ENCODE measurements around the gene WDR33.
"Not testable (repeated sequence)": the region's sequence is repeated elsewhere in the genome, so short reads cannot be mapped to it uniquely, and the experiment has no call there.

The WDR33 gene

GRCh38 chr2:127786048-127786809 lies 24.7 kb downstream of the WDR33 start:
- H3K4me3 ChIP-seq (ENCODE audit: low read length), result no peak overlapping the region
- H3K4me1 ChIP-seq (ENCODE audit: control insufficient read depth, insufficient read depth, low read length), result no peaks in the 10 kb centered on the region
- H3K36me3 ChIP-seq (ENCODE audit: control insufficient read depth, insufficient read depth, low read length), result no peaks in the 10 kb centered on the region
- no peak overlapping the region for H3K27ac ChIP-seq (ENCODE audit: low read length)
- WGBS (ENCODE audit: insufficient coverage, insufficient read length), result no CpG with 5 or more reads among the region's 6 CpGs
- DNase-seq (ENCODE audit: low read depth, low spot score), result no peak
- H3K9me3 ChIP-seq (ENCODE audit: control insufficient read depth, insufficient read depth, low read length), result no peaks in the 10 kb centered on the region
- no peaks in the 10 kb centered on the region for H3K27me3 ChIP-seq (ENCODE audit: control insufficient read depth, insufficient read depth, low read length)

GRCh38 chr2:127784965-127785518 lies 25.9 kb downstream of the WDR33 start:
- H3K27me3 ChIP-seq (ENCODE audit: control insufficient read depth, insufficient read depth, low read length), result no peaks in the 10 kb centered on the region
- no peaks in the 10 kb centered on the region for H3K36me3 ChIP-seq (ENCODE audit: control insufficient read depth, insufficient read depth, low read length)
- H3K27ac ChIP-seq (ENCODE audit: low read length), result no peak overlapping the region
- WGBS (ENCODE audit: insufficient coverage, insufficient read length), result no CpG with 5 or more reads among the region's 2 CpGs
- no peaks in the 10 kb centered on the region for H3K4me1 ChIP-seq (ENCODE audit: control insufficient read depth, insufficient read depth, low read length)
- no peak overlapping the region for H3K4me3 ChIP-seq (ENCODE audit: low read length)
- no peak for DNase-seq (ENCODE audit: low read depth, low spot score)
- H3K9me3 ChIP-seq (ENCODE audit: control insufficient read depth, insufficient read depth, low read length), result no peaks in the 10 kb centered on the region

GRCh38 chr2:127783101-127783500 lies 27.9 kb downstream of the WDR33 start:
- Histone ChIP-seq H3K27me3 (ENCODE audit: control insufficient read depth, insufficient read depth, low read length) (no peaks in the 10 kb centered on the region), H3K4me3 (ENCODE audit: low read length) (no peak overlapping the region), H3K27ac (ENCODE audit: low read length) (no peak overlapping the region), H3K9me3 (ENCODE audit: control insufficient read depth, insufficient read depth, low read length) (no peaks in the 10 kb centered on the region), H3K36me3 (ENCODE audit: control insufficient read depth, insufficient read depth, low read length) (no peaks in the 10 kb centered on the region), H3K4me1 (ENCODE audit: control insufficient read depth, insufficient read depth, low read length) (no peaks in the 10 kb centered on the region)
- DNase-seq (ENCODE audit: low read depth, low spot score), result no peak

- no CpG with 5 or more reads among the region's 2 CpGs for WGBS (ENCODE audit: insufficient coverage, insufficient read length)
- H3K4me1 ChIP-seq (ENCODE audit: control insufficient read depth, insufficient read depth, low read length), result peaks cover 4% of the 10 kb centered on the region
- no peaks in the 10 kb centered on the region for H3K9me3 ChIP-seq (ENCODE audit: control insufficient read depth, insufficient read depth, low read length)
- H3K4me3 ChIP-seq (ENCODE audit: low read length), result no peak overlapping the region
- no peak for DNase-seq (ENCODE audit: low read depth, low spot score)
- H3K36me3 ChIP-seq (ENCODE audit: control insufficient read depth, insufficient read depth, low read length), result no peaks in the 10 kb centered on the region
- no peaks in the 10 kb centered on the region for H3K27me3 ChIP-seq (ENCODE audit: control insufficient read depth, insufficient read depth, low read length)
- H3K27ac ChIP-seq (ENCODE audit: low read length), result no peak overlapping the region
Measured at GRCh38 chr2:127778850-127779249, 32.1 kb downstream of the WDR33 start.

- H3K27ac ChIP-seq (ENCODE audit: low read length), result no peak overlapping the region
- H3K9me3 ChIP-seq (ENCODE audit: control insufficient read depth, insufficient read depth, low read length), result no peaks in the 10 kb centered on the region
- no peak overlapping the region for H3K4me3 ChIP-seq (ENCODE audit: low read length)
- peaks cover 4% of the 10 kb centered on the region for H3K4me1 ChIP-seq (ENCODE audit: control insufficient read depth, insufficient read depth, low read length)
- no CpG with 5 or more reads among the region's 2 CpGs for WGBS (ENCODE audit: insufficient coverage, insufficient read length)
- H3K36me3 ChIP-seq (ENCODE audit: control insufficient read depth, insufficient read depth, low read length), result no peaks in the 10 kb centered on the region
- no peaks in the 10 kb centered on the region for H3K27me3 ChIP-seq (ENCODE audit: control insufficient read depth, insufficient read depth, low read length)
- DNase-seq (ENCODE audit: low read depth, low spot score), result no peak
Measured at GRCh38 chr2:127778447-127778846, 32.5 kb downstream of the WDR33 start.

GRCh38 chr2:127776122-127776780 lies 34.7 kb downstream of the WDR33 start:
- H3K27me3 ChIP-seq (ENCODE audit: control insufficient read depth, insufficient read depth, low read length), result no peaks in the 10 kb centered on the region
- H3K36me3 ChIP-seq (ENCODE audit: control insufficient read depth, insufficient read depth, low read length), result no peaks in the 10 kb centered on the region
- DNase-seq (ENCODE audit: low read depth, low spot score), result no peak
- H3K9me3 ChIP-seq (ENCODE audit: control insufficient read depth, insufficient read depth, low read length), result no peaks in the 10 kb centered on the region
- no CpG with 5 or more reads among the region's 3 CpGs for WGBS (ENCODE audit: insufficient coverage, insufficient read length)
- no peak overlapping the region for H3K4me3 ChIP-seq (ENCODE audit: low read length)
- H3K27ac ChIP-seq (ENCODE audit: low read length), result no peak overlapping the region
- H3K4me1 ChIP-seq (ENCODE audit: control insufficient read depth, insufficient read depth, low read length), result peaks cover 4% of the 10 kb centered on the region

GRCh38 chr2:127771756-127772155 lies 39.2 kb downstream of the WDR33 start:
- no peaks in the 10 kb centered on the region for H3K9me3 ChIP-seq (ENCODE audit: control insufficient read depth, insufficient read depth, low read length)
- no CpG with 5 or more reads among the region's 2 CpGs for WGBS (ENCODE audit: insufficient coverage, insufficient read length)
- H3K36me3 ChIP-seq (ENCODE audit: control insufficient read depth, insufficient read depth, low read length), result 0 out of 2 replicates have a peak, but pooled peaks cover 1% of the 10 kb centered on the region
- H3K4me1 ChIP-seq (ENCODE audit: control insufficient read depth, insufficient read depth, low read length), result peaks cover 4% of the 10 kb centered on the region
- no peaks in the 10 kb centered on the region for H3K27me3 ChIP-seq (ENCODE audit: control insufficient read depth, insufficient read depth, low read length)
- H3K27ac ChIP-seq (ENCODE audit: low read length), result no peak overlapping the region
- no peak overlapping the region for H3K4me3 ChIP-seq (ENCODE audit: low read length)
- DNase-seq (ENCODE audit: low read depth, low spot score), result no peak

- Histone ChIP-seq H3K27me3 (ENCODE audit: control insufficient read depth, insufficient read depth, low read length) (no peaks in the 10 kb centered on the region), H3K9me3 (ENCODE audit: control insufficient read depth, insufficient read depth, low read length) (no peaks in the 10 kb centered on the region), H3K27ac (ENCODE audit: low read length) (no peak overlapping the region), H3K36me3 (ENCODE audit: control insufficient read depth, insufficient read depth, low read length) (0 out of 2 replicates have a peak, but pooled peaks cover 3% of the 10 kb centered on the region), H3K4me3 (ENCODE audit: low read length) (no peak overlapping the region), H3K4me1 (ENCODE audit: control insufficient read depth, insufficient read depth, low read length) (peaks cover 3% of the 10 kb centered on the region)
- WGBS (ENCODE audit: insufficient coverage, insufficient read length), result 100% methylated on average over 1 of the region's 9 CpGs
- DNase-seq (ENCODE audit: low read depth, low spot score), result no peak
Measured at GRCh38 chr2:127770973-127771735, 39.8 kb downstream of the WDR33 start.

GRCh38 chr2:127770534-127770933 lies 40.4 kb downstream of the WDR33 start:
- H3K27ac ChIP-seq (ENCODE audit: low read length), result not testable (repeated sequence)

GRCh38 chr2:127769587-127769986 lies 41.4 kb downstream of the WDR33 start:
- H3K4me3 ChIP-seq (ENCODE audit: low read length), result no peak overlapping the region
- no peaks in the 10 kb centered on the region for H3K9me3 ChIP-seq (ENCODE audit: control insufficient read depth, insufficient read depth, low read length)
- no peak overlapping the region for H3K27ac ChIP-seq (ENCODE audit: low read length)
- no CpG with 5 or more reads among the region's 2 CpGs for WGBS (ENCODE audit: insufficient coverage, insufficient read length)
- no peaks in the 10 kb centered on the region for H3K4me1 ChIP-seq (ENCODE audit: control insufficient read depth, insufficient read depth, low read length)
- H3K27me3 ChIP-seq (ENCODE audit: control insufficient read depth, insufficient read depth, low read length), result no peaks in the 10 kb centered on the region
- H3K36me3 ChIP-seq (ENCODE audit: control insufficient read depth, insufficient read depth, low read length), result peaks cover 8% of the 10 kb centered on the region; the same call in 1 of the 2 replicates
- DNase-seq (ENCODE audit: low read depth, low spot score), result no peak

More at GRCh38 chr2:127770534-127770933, 40.4 kb downstream of the WDR33 start:
- H3K9me3 ChIP-seq (ENCODE audit: control insufficient read depth, insufficient read depth, low read length); H3K4me1 ChIP-seq (ENCODE audit: control insufficient read depth, insufficient read depth, low read length); DNase-seq (ENCODE audit: low read depth, low spot score); H3K36me3 ChIP-seq (ENCODE audit: control insufficient read depth, insufficient read depth, low read length); H3K4me3 ChIP-seq (ENCODE audit: low read length); H3K27me3 ChIP-seq (ENCODE audit: control insufficient read depth, insufficient read depth, low read length): not testable (repeated sequence)
- no CpG with 5 or more reads among the region's 6 CpGs for WGBS (ENCODE audit: insufficient coverage, insufficient read length)

Measured in iPS DF 6.9 (cell line).